GM19463 (cell line): ENCODE measurements around the gene IL27RA.
"Not testable (repeated sequence)": the region's sequence is repeated elsewhere in the genome, so short reads cannot be mapped to it uniquely, and the experiment has no call there.

Experiments used
- ATAC-seq: cut with Tn5 transposase; IDR thresholded peaks from one replicate; pipeline ENCODE4 v1.9.1; 2021; ENCODE audit warnings: mild to moderate bottlenecking, moderate library complexity; ENCODE audit not compliant: unreplicated experiment

The IL27RA gene

GRCh38 chr19:13998426-13998825 is 33.1 kb upstream of the IL27RA start:
- no peak for ATAC-seq

GRCh38 chr19:13999085-13999484 is 32.5 kb upstream of the IL27RA start:
- ATAC-seq: no peak

- ATAC-seq: no peak
Observed at GRCh38 chr19:14000691-14001375, 30.7 kb upstream of the IL27RA start.

- no peak for ATAC-seq
Observed at GRCh38 chr19:14002571-14003250, 28.9 kb upstream of the IL27RA start.

- no peak for ATAC-seq
Observed at GRCh38 chr19:14003251-14004055, 28.1 kb upstream of the IL27RA start.

GRCh38 chr19:14004619-14005348 is 26.8 kb upstream of the IL27RA start:
- no peak for ATAC-seq

- ATAC-seq: peak; percentile 38
Observed at GRCh38 chr19:14005349-14006084, 26.0 kb upstream of the IL27RA start.

GRCh38 chr19:14006085-14006765 is 25.3 kb upstream of the IL27RA start, which contains the start of gene RFX1:
TSS of gene RFX1 (minus strand) at chr19:14006320. CDS start at chr19:13993843, 12,477 bp downstream.
- peak; percentile 69 for ATAC-seq

- ATAC-seq: peak; percentile 15
Observed at GRCh38 chr19:14006766-14007562, 24.6 kb upstream of the IL27RA start.

GRCh38 chr19:14012378-14012915 is 19.1 kb upstream of the IL27RA start:
- no peak for ATAC-seq

- ATAC-seq: peak; percentile 74
Observed at GRCh38 chr19:14015524-14016035, 16.0 kb upstream of the IL27RA start.

- ATAC-seq: no peak
Observed at GRCh38 chr19:14019100-14019499, 12.5 kb upstream of the IL27RA start.

- not testable (repeated sequence) for ATAC-seq
Observed at GRCh38 chr19:14019739-14020138, 11.8 kb upstream of the IL27RA start.

- ATAC-seq: no peak
Observed at GRCh38 chr19:14021474-14021873, 10.1 kb upstream of the IL27RA start.

GRCh38 chr19:14022469-14022868 is 9.1 kb upstream of the IL27RA start:
- no peak for ATAC-seq

- no peak for ATAC-seq
Observed at GRCh38 chr19:14023404-14024235, 7.9 kb upstream of the IL27RA start.

- ATAC-seq: not testable (repeated sequence)
Observed at GRCh38 chr19:14026652-14027192, 4.8 kb upstream of the IL27RA start.
